Omental fat pad (tissue), 4 donors: ENCODE data around the gene RASSF4. TPM values are rescaled to one million over a fixed set of nuclear protein-coding genes. Genes with fewer than 3 reads are reported as not detected.
A peak's percentile ranks its signal among the peaks of the same experiment; 100 is the strongest.
"Not testable (repeated sequence)": the region's sequence is repeated elsewhere in the genome, so short reads cannot be mapped to it uniquely, and the experiment has no call there.

ENCODE experiments used
- ATAC-seq: fragments of 150-250 bp; one replicate; pipeline ENCODE4 v1.9.1; 2016; ENCODE audit warnings: mild to moderate bottlenecking, moderate library complexity; ENCODE audit not compliant: low FRiP score
- DNase-seq: peaks from one replicate; pipeline ENCODE4 v3.0.0-alpha.2; 2019; ENCODE audit warnings: low spot score
- total RNA-seq, 4 donors: library from RNA; depleted of rRNA; stranded (reverse); fragments of >200 nt; gene quantifications; one replicate each; pipeline ENCODE4 v1.1.0, GENCODE V29; 2016
- TF ChIP-seq, protein P1 (sequence below), 3 donors: fragments of 450-650 bp; IDR thresholded peaks; one replicate each; pipeline ENCODE4 v1.5.1; 2016 to 2017; ENCODE audit warnings: antibody characterized with exemption in 3 of 3, mild to moderate bottlenecking in 3 of 3, moderate library complexity in 2 of 3

Gene RASSF4
- total RNA-seq, 4 donors from 2014 or later, result 75.1 to 229 (median 142) TPM

DNA sequence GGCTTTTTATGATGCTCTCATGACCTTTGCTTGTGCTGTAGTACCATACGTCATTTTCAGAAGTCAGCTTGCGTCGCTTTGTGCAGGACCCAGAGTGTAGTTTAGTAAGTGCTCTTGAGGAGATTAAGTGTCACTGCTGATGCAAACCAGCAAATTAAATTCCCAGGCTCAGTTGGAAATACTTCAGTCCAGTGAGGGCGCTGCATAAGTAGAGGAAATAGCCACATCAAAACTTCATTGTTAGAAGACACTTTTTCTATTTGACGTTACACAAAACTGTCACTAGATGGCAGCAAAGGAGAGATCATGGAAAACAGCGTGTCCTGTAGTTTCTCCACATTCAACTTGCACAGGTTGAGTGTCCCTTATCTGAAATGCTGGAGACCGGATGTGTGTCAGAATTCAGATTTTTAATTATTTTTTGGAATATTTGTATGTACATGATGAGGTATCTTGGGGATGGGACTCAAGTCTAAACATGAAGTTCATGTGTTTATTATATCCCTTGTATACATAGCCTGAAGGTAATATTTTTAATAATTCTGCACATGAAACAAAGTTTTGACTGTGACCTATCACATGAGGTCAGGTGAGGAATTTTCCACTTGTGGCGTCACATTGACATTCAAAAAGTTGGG lies 49.0 kb downstream of the RASSF4 start:
- TF ChIP-seq, protein P1, sequence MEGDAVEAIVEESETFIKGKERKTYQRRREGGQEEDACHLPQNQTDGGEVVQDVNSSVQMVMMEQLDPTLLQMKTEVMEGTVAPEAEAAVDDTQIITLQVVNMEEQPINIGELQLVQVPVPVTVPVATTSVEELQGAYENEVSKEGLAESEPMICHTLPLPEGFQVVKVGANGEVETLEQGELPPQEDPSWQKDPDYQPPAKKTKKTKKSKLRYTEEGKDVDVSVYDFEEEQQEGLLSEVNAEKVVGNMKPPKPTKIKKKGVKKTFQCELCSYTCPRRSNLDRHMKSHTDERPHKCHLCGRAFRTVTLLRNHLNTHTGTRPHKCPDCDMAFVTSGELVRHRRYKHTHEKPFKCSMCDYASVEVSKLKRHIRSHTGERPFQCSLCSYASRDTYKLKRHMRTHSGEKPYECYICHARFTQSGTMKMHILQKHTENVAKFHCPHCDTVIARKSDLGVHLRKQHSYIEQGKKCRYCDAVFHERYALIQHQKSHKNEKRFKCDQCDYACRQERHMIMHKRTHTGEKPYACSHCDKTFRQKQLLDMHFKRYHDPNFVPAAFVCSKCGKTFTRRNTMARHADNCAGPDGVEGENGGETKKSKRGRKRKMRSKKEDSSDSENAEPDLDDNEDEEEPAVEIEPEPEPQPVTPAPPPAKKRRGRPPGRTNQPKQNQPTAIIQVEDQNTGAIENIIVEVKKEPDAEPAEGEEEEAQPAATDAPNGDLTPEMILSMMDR (IDR thresholded peaks at IDR 0.05), result peak in 1 of 3 donors; percentile 65
- DNase-seq (no peak), ATAC-seq (peak; percentile 89)

DNA sequence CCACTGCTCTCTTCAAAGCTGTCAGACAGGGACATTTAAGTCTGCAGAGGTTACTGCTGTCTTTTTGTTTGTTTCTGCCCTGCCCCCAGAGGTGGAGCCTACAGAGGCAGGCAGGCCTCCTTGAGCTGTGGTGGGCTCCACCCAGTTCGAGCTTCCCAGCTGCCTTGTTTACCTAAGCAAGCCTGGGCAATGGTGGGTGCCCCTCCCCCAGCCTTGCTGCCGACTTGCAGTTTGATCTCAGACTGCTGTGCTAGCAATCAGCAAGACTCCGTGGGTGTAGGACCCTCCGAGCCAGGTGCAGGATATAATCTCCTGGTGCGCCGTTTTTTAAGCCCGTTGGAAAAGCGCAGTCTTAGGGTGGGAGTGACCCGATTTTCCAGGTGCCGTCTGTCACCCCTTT lies 55.0 kb downstream of the RASSF4 start:
- not testable (repeated sequence) for ATAC-seq

DNA sequence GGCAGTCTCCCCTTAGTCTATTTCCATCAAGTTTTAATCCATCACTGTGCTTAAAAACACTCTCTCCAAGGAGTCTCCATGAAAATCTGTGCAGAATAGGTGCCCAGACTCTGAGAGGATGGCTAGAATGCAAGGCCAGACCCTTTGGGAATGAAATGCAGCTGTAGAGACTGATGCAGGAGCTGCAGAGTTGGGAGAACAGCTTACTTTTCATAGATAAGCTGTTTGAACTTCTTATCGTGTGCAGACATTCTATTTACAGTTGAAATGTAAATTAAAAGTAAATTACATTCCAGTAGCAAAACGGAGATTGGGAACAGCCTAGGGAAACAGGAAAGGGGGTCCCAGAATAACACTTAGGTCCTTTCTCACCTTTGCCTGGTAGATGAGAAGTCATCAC lies 56.0 kb downstream of the RASSF4 start:
- TF ChIP-seq, protein P1 (IDR thresholded peaks at IDR 0.05), result no peak
- ATAC-seq, result no peak

More for the DNA sequence above, 55.0 kb downstream of the RASSF4 start:
- DNase-seq, result not testable (repeated sequence)

DNA sequence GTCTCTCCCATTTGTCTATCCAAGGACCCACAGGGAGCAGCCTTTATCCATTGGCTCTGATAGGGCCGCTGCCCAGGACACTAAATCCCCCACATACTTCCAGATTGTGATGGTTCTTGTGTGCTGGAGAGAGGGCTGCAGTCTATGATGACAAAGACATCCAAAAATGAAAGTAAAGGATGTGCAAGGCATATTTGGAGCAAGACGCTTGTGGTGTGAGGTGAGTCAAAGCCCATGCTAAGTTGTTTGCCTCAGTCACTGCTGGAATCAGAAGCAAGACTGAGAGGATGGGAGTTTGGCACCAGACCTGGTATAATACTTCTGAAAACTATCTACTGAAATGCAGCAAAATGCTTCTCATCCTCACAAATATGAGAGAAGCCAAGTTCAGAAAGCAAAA lies 63.8 kb downstream of the RASSF4 start:
- TF ChIP-seq, protein P1 (IDR thresholded peaks at IDR 0.05), result no peak
- DNase-seq (no peak), ATAC-seq (no peak)

More for the DNA sequence above, 56.0 kb downstream of the RASSF4 start:
- DNase-seq, result no peak

DNA sequence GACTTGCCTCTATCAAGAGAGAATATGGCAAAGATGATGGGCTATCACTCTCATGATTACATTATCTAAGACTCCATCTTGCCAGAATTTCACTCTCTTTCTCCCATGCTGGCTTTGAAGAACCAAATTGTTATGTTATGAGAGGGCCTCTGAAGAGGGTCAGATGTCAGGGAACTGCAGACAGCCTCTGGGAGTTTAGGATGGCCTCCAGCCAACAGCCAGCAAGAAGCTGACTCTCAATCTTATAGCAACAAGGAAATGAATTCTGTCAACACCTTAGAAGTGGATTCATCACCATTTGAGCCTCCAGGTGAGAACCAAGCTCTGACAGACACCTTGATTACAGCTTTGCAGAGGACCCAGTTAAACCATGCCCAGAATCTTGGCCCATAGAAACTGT lies 74.7 kb downstream of the RASSF4 start:
- DNase-seq (no peak), ATAC-seq (no peak)
- TF ChIP-seq, protein P1 (IDR thresholded peaks at IDR 0.05), result no peak

DNA sequence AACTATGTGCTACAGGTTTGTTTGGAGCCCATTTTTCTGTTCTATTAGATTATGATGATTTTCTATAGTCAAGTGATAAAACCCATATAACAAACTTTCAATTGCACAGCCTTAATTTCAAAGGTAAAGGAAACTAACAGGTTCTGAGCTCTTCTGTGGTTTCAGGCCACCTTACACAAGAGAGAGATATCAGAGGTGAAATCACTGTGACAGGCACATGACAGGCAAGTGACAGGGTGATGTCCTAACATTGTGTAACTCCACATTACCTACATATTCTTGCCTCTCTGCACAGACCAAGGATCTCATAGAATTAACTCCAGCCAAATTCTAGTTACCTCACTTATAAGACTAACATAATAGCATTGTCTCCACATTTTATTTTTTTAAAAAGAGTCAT lies 76.1 kb downstream of the RASSF4 start:
- ATAC-seq, result no peak
- TF ChIP-seq, protein P1 (IDR thresholded peaks at IDR 0.05), result no peak

DNA sequence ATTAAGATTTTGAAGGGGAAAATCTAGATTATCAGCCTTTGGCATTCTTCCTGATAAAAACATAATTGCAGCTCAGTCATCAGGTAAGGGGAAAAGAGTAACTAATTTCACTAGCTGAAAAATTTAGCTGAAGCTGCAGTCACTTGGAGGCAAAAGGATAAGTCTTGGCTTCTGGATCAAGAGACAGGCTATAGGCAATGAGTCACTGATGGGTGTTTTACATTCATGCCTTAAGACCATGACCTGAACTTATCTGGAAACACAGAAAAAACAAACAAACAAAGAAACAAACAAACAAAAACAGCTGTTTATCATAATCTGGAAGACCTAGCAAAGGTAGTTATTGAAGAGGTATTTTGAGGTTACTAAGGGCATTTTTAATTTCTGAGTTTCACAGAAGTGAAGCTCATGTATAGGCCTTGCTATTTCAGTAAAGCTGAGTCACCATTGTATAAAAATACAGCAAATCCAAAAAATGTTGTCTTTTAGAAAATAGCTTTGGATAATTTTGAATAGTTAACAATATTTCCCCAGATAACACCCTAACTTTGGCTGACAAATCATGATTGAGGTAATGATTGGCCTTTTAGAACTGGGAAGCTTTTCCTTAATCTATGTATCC lies 81.4 kb downstream of the RASSF4 start:
- DNase-seq, result no peak
- no peak for ATAC-seq
- TF ChIP-seq, protein P1 (IDR thresholded peaks at IDR 0.05), result no peak

More for the DNA sequence above, 76.1 kb downstream of the RASSF4 start:
- no peak for DNase-seq
